Right atrium auricular region (tissue), 2 donors: ENCODE measurements around the gene NPIPB6. TPM values are rescaled to one million over a fixed set of nuclear protein-coding genes. Genes with fewer than 3 reads are reported as not detected.

ENCODE experiments used
- DNase-seq: peaks from one replicate; pipeline ENCODE4 v3.0.0-alpha.2; 2019; ENCODE audit warnings: low spot score
- H3K27ac ChIP-seq, 2 donors: fragments of 200-600 bp; sonication (generic); 1 replicate in 1 of 2; 2 replicates in 1 of 2; pipeline ENCODE4 v1.5.1; 2016 to 2019
- H3K27me3 ChIP-seq, 2 donors: fragments of 200-600 bp; sonication (generic); one replicate each; pipeline versions ENCODE4 v1.5.1 to v1.6.0; 2017 to 2019
- H3K36me3 ChIP-seq: fragments of 200-600 bp; sonication (generic); one replicate; pipeline ENCODE4 v1.5.1; 2016
- H3K4me1 ChIP-seq, 2 donors: fragments of 200-600 bp; sonication (generic); one replicate each; pipeline versions ENCODE4 v1.5.1 to v1.6.0; 2017 to 2019
- H3K4me3 ChIP-seq, 2 donors: fragments of 200-600 bp; sonication (generic); 1 replicate in 1 of 2; 2 replicates in 1 of 2; pipeline ENCODE4 v1.5.1; 2017 to 2019; ENCODE audit warnings: mild to moderate bottlenecking in 1 of 2, moderate library complexity in 1 of 2
- H3K9me3 ChIP-seq, 2 donors: fragments of 200-600 bp; sonication (generic); one replicate each; pipeline ENCODE4 v1.5.1; 2019
- CTCF ChIP-seq, 2 donors: fragments of 200-600 bp; sonication (generic); IDR thresholded peaks; one replicate each; pipeline ENCODE4 v1.5.1; 2019; ENCODE audit warnings: antibody characterized with exemption in 2 of 2
- total RNA-seq, 2 donors: library from RNA; depleted of rRNA; stranded (reverse); fragments of >200 nt; gene quantifications; one replicate each; pipeline ENCODE4 v1.1.0, GENCODE V29; 2016

NPIPB6 gene
- total RNA-seq, 2 donors from 2014 or later: 1.1 TPM; not detected in 1

- H3K4me1 ChIP-seq: peaks cover 0 to 7% of the 10 kb centered on the region in 2 donors
- no peak overlapping the region for H3K27ac ChIP-seq
- TF ChIP-seq CTCF (IDR thresholded peaks at IDR 0.05): no peak
- no peak for DNase-seq
- no peak overlapping the region for H3K4me3 ChIP-seq
- H3K27me3 ChIP-seq: no peaks in the 10 kb centered on the region
- no peaks in the 10 kb centered on the region for H3K36me3 ChIP-seq
- no peaks in the 10 kb centered on the region for H3K9me3 ChIP-seq
These were observed 51.9 kb downstream of the NPIPB6 start for GRCh38 chr16:28311413-28311812.

DNA sequence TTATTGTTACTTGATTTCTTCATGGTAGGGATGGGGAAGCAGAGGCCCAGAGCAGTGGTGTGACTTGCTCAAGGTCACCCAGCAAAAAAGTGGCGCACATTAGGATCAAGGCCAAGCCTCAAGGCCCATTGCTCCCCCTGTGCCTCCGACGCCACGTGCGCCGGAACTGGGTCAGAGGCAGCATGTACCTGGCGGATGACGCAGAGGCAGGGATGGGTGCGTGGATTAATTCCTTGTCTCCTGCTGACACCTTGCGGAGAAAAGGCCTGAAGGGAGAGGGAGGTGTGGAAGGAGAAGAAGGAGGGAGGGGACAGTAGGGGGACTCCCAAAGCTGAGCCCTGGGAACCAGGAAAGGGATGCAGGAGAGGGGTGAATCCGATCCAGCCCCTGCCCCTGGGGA is 52.5 kb downstream of the NPIPB6 start:
- H3K27ac ChIP-seq: no peak overlapping the region
- H3K36me3 ChIP-seq: no peaks in the 10 kb centered on the region
- H3K4me1 ChIP-seq: peaks cover 0 to 7% of the 10 kb centered on the region in 2 donors
- no peaks in the 10 kb centered on the region for H3K9me3 ChIP-seq
- H3K4me3 ChIP-seq: no peak overlapping the region
- H3K27me3 ChIP-seq: no peaks in the 10 kb centered on the region
- no peak for DNase-seq
- TF ChIP-seq CTCF (IDR thresholded peaks at IDR 0.05): no peak

- Histone ChIP-seq H3K4me1 (peaks cover 0 to 7% of the 10 kb centered on the region in 2 donors), H3K27me3 (no peaks in the 10 kb centered on the region), H3K36me3 (no peaks in the 10 kb centered on the region), H3K4me3 (no peak overlapping the region), H3K27ac (no peak overlapping the region), H3K9me3 (no peaks in the 10 kb centered on the region)
- no peak for TF ChIP-seq CTCF (IDR thresholded peaks at IDR 0.05)
- DNase-seq: no peak
These were observed 53.4 kb downstream of the NPIPB6 start for GRCh38 chr16:28309811-28310311.

DNA sequence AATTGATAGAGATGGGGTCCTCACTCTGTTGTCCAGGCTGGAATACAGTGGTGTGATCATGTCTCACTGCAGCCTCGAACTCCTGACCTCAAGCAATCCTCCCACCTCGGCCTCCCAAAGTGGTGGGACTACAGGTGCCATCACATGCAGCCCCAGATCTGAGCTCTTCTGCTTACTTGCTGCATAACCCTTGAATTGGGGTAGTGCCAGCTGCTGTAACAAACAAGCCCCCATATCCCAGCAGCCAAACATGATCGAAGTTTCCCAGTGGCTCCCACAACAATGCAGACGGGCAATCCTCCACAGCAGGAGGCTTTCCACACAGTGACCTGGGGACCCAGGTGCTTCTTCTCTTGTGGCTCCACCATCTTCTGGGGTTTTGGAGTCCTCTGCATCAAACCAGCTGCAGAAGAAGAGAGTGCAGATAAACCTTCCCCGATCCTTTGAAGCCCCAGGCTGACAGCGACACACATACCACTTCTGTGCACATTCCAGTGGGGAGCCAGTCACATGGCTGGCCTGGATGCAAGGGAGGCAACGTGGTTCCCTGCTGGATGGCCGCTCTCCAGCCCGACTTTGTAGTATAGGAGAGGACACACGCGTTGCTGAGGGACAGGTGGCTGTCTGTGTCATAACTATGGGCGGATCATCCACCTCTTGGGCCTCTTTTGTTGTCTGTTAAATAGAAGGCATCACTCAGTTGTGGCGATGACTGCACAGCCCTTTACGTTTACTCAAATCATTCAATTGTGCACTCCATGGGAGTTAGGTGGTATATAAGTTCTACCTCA is 54.3 kb downstream of the NPIPB6 start:
- no peaks in the 10 kb centered on the region for H3K27me3 ChIP-seq
- no peaks in the 10 kb centered on the region for H3K9me3 ChIP-seq
- no peak overlapping the region for H3K4me3 ChIP-seq
- H3K4me1 ChIP-seq: peaks cover 0 to 7% of the 10 kb centered on the region in 2 donors
- no peak for TF ChIP-seq CTCF (IDR thresholded peaks at IDR 0.05)
- no peaks in the 10 kb centered on the region for H3K36me3 ChIP-seq
- DNase-seq: no peak
- no peak overlapping the region for H3K27ac ChIP-seq

DNA sequence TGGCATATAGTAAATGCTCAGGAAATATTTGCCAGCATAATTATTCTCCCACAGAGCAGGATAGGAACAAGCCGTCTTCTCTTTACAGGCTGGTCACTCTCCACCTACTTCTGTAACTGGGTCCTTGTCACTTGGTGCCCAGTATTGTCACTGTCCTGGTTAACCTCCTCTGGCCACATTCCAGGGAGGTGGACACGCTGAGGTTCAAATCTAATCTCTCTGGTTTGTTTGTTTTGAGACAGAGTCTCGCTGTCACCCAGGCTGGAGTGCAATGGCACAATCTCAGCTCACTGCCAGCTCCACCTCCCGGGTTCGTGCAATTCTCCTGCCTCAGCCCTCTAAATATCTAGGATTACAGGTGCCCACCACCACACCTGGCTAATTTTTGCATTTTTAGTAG is 55.4 kb downstream of the NPIPB6 start:
- Histone ChIP-seq H3K4me3 (no peak overlapping the region), H3K9me3 (no peaks in the 10 kb centered on the region), H3K27ac (no peak overlapping the region), H3K36me3 (no peaks in the 10 kb centered on the region), H3K4me1 (peaks cover 0 to 7% of the 10 kb centered on the region in 2 donors), H3K27me3 (no peaks in the 10 kb centered on the region)
- DNase-seq: no peak
- no peak for TF ChIP-seq CTCF (IDR thresholded peaks at IDR 0.05)
